ENCODE measurements around the gene WWTR1. TPM values are rescaled to one million over a fixed set of nuclear protein-coding genes. Genes with fewer than 3 reads are reported as not detected.
A peak's percentile ranks its signal among the peaks of the same experiment; 100 is the strongest.

WWTR1 gene
- total and polyA plus RNA-seq, 4 experiments from 2014 or later: 0.41 to 1.2 (median 1.1) TPM; not detected in 1

DNA sequence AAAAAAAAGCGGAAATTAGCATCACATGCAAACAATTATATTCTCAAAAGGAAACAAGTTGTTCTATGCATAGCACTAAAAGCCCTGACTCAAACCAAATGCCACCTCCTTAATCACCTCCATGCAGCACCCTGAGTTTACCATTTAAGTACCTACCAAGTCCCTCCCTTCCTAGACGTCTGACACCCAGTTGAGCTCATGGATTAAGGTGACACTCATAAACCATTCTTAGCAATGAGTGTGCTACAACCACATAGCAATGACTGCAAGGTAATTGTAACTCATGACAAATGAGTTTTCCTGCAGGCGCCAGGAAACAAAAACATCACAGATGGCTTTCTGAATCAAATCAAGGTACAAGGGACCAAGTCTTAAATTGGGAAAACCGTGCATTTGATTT lies 32.0 kb downstream of the WWTR1 start:
- intact Hi-C loops (cut with micrococcal nuclease): no loop called here
- H3K27ac Mint-ChIP-seq: no peak overlapping the region
- peaks cover 0 to 2% (median 0%) of the 10 kb centered on the region in 8 donors for H3K9me3 Mint-ChIP-seq
- H3K27me3 Mint-ChIP-seq: peaks cover 3 to 12% of the 10 kb centered on the region in 2 donors
- H3K9me3 ChIP-seq (ENCODE audit: control insufficient read depth in 1 of 2, low read length in 2 of 2): no peaks in the 10 kb centered on the region
- no peak overlapping the region for H3K27ac ChIP-seq (ENCODE audit: low read depth, low read length)
- CTCF ChIA-PET (ENCODE audit: partially characterized antibody): no interaction called here
- POLR2A ChIA-PET (ENCODE audit: partially characterized antibody): no interaction called here
- H3K4me3 Mint-ChIP-seq: no peak overlapping the region
- no peaks in the 10 kb centered on the region for H3K36me3 ChIP-seq (ENCODE audit: insufficient read depth, low read length)
- H3K4me3 ChIP-seq (ENCODE audit: low read length in 2 of 2): no peak overlapping the region
- no peaks in the 10 kb centered on the region for H3K4me1 ChIP-seq (ENCODE audit: insufficient read depth, low read length)
- H3K36me3 Mint-ChIP-seq: no peaks in the 10 kb centered on the region
- H3K27me3 ChIP-seq (ENCODE audit: insufficient read depth, low read length): no peaks in the 10 kb centered on the region
- H3K4me1 Mint-ChIP-seq: peaks cover 3 to 14% (median 4%) of the 10 kb centered on the region in 4 donors
- no peak for DNase-seq

DNA sequence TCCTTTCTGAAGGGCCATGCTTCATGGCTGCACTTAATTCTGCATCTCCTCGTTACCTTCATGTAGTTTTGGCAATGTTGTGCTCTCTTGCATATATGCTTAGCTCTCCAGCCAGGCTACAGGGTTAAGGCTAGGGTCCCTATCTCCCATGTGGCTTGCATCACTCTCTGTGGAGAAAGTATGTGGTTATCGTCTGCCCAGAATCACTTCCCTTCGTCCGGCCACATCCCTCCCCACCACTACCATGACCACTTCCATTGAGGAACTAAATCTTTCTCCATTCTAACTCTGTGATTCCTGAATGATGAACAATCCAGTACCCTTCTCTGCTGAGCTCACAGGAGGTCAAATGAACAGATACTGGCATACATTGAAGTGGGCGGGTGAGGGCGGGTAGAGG lies 34.0 kb downstream of the WWTR1 start:
- Mint-ChIP-seq H3K27ac (no peak overlapping the region), H3K4me3 (no peak overlapping the region), H3K4me1 (peaks cover 4 to 14% (median 6%) of the 10 kb centered on the region in 4 donors), H3K27me3 (peaks cover 3 to 12% of the 10 kb centered on the region in 2 donors), H3K9me3 (peaks cover 0 to 1% (median 0%) of the 10 kb centered on the region in 8 donors), H3K36me3 (no peaks in the 10 kb centered on the region)
- Histone ChIP-seq H3K36me3 (ENCODE audit: insufficient read depth, low read length) (no peaks in the 10 kb centered on the region), H3K4me1 (ENCODE audit: insufficient read depth, low read length) (no peaks in the 10 kb centered on the region), H3K9me3 (ENCODE audit: control insufficient read depth in 1 of 2, low read length in 2 of 2) (no peaks in the 10 kb centered on the region), H3K27ac (ENCODE audit: low read depth, low read length) (no peak overlapping the region), H3K4me3 (ENCODE audit: low read length in 2 of 2) (no peak overlapping the region), H3K27me3 (ENCODE audit: insufficient read depth, low read length) (no peaks in the 10 kb centered on the region)
- ChIA-PET CTCF (ENCODE audit: partially characterized antibody) (no interaction called here), POLR2A (ENCODE audit: partially characterized antibody) (no interaction called here)
- intact Hi-C loops (cut with micrococcal nuclease): no loop called here
- DNase-seq: no peak

DNA sequence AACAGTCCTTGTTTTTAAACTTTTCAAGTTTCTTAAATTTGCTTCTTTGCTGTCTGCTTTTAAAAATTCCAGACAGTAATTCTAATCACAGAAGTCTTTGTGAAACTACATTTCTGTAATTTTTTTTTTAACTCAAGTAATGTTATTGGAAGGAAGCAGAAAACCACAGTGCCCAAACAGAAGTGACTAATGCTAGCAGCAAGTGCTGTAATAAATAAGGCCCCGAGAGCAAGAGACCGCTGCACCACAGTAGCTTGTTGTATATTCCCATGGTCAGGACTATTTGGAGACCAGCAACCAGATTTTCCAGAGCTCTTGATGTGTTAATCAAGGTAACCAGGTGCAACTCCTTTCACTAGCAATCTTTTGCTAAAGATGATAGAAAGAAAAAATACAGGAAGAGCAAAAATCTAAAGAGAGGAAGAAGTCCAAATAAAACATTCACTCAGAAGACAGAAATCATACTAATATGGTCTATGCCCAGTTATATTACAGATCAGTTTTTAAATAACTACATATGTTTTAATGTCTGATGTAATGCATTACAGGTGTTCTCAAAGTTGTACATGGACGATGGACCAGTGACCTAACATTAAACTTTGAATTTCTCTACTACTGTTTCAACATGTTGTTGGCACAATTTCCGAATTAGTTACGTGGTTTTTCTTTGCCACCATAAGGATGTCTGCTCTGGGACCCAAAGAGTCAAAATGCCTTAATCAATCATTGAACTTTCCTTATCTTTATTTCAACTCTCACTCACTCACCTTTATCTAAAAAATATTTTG lies 36.4 kb downstream of the WWTR1 start:
- H3K27ac Mint-ChIP-seq: peak overlapping the region in 4 of 7 donors; percentile 11 to 70 (median 38)
- CTCF ChIA-PET (ENCODE audit: partially characterized antibody): interaction anchor here (1.0 kb wide), 1 partner anchor 9 kb away, joined by 3 read pairs; no protein-coding TSS in a partner anchor
- no peaks in the 10 kb centered on the region for H3K36me3 Mint-ChIP-seq
- H3K27me3 ChIP-seq (ENCODE audit: insufficient read depth, low read length): no peaks in the 10 kb centered on the region
- peaks cover 0 to 1% (median 0%) of the 10 kb centered on the region in 8 donors for H3K9me3 Mint-ChIP-seq
- H3K4me3 Mint-ChIP-seq: peak overlapping the region in 4 of 8 donors; percentile 1 to 41 (median 22)
- H3K27ac ChIP-seq (ENCODE audit: low read depth, low read length): no peak overlapping the region
- H3K4me1 Mint-ChIP-seq: peaks cover 4 to 14% (median 6%) of the 10 kb centered on the region in 4 donors
- no peak for DNase-seq
- H3K9me3 ChIP-seq (ENCODE audit: control insufficient read depth in 1 of 2, low read length in 2 of 2): no peaks in the 10 kb centered on the region
- H3K36me3 ChIP-seq (ENCODE audit: insufficient read depth, low read length): no peaks in the 10 kb centered on the region
- POLR2A ChIA-PET (ENCODE audit: partially characterized antibody): no interaction called here
- H3K4me1 ChIP-seq (ENCODE audit: insufficient read depth, low read length): no peaks in the 10 kb centered on the region
- peaks cover 3 to 8% of the 10 kb centered on the region in 2 donors for H3K27me3 Mint-ChIP-seq
- intact Hi-C loops (cut with micrococcal nuclease): no loop called here
- H3K4me3 ChIP-seq (ENCODE audit: low read length in 2 of 2): no peak overlapping the region

DNA sequence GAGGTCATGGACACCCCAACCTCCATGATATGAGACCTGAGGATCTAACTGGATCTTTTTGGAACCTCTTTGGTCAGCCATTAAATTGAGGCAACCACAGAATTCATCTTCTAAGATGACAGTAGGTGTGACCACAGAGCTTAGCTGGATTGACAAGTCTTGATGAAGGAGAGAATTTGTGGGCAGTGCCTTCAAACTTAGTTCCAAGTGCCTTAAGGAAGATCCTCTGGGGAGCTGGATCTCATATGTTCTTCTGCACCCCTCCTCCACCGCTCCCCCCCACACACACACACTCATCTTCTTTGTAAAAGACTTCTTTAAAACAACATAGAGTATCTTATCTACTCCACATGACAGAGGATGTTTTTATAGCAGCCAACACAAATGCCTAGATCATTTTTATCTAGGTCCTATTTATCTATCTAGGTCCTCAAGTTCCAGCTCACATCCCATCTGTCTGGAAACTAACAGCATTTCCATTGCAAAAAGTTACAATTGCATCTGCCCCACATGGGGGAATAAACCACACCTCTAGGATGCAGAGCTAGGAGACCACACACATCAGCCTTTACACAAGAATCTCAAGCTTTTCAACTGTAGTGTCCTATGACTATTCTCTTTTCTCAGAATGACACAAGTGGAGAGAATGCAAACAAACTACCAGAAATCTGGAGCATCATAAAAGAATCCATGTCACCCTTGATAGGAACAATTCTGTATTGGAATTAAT lies 37.4 kb downstream of the WWTR1 start:
- H3K9me3 ChIP-seq (ENCODE audit: control insufficient read depth in 1 of 2, low read length in 2 of 2): no peaks in the 10 kb centered on the region
- POLR2A ChIA-PET (ENCODE audit: partially characterized antibody): no interaction called here
- peak overlapping the region in 1 of 7 donors; percentile 46 for H3K27ac Mint-ChIP-seq
- CTCF ChIA-PET (ENCODE audit: partially characterized antibody): interaction anchor here (1.0 kb wide), 1 partner anchor 8 kb away, joined by 3 read pairs; no protein-coding TSS in a partner anchor
- H3K27ac ChIP-seq (ENCODE audit: low read depth, low read length): no peak overlapping the region
- no peak overlapping the region for H3K4me3 ChIP-seq (ENCODE audit: low read length in 2 of 2)
- H3K36me3 ChIP-seq (ENCODE audit: insufficient read depth, low read length): no peaks in the 10 kb centered on the region
- intact Hi-C loops (cut with micrococcal nuclease): no loop called here
- H3K4me3 Mint-ChIP-seq: no peak overlapping the region
- no peak for DNase-seq
- peaks cover 5% of the 10 kb centered on the region in 2 donors for H3K27me3 Mint-ChIP-seq
- no peaks in the 10 kb centered on the region for H3K27me3 ChIP-seq (ENCODE audit: insufficient read depth, low read length)
- no peaks in the 10 kb centered on the region for H3K4me1 ChIP-seq (ENCODE audit: insufficient read depth, low read length)
- peaks cover 4 to 14% (median 6%) of the 10 kb centered on the region in 4 donors for H3K4me1 Mint-ChIP-seq
- H3K9me3 Mint-ChIP-seq: peaks cover 0 to 1% (median 0%) of the 10 kb centered on the region in 8 donors
- no peaks in the 10 kb centered on the region for H3K36me3 Mint-ChIP-seq

DNA sequence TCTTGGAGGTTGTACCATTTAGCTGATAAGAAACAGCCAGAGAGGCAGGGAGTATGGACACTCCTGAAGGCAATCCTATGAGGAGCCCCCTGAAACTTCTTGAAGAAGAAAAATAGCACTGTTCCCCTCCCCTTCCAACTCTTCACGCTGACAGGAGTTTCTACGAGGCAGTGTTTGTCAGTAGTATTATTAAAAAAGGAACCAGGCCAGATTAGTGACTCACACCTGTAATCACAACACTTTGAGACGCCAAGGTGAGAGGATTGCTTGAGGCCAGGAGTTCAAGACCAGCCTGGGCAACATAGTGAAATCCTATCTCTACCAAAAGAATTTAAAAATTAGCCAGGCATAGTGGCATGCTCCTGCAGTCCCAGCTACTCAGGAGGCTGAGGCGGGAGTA lies 38.7 kb downstream of the WWTR1 start:
- H3K27ac ChIP-seq (ENCODE audit: low read depth, low read length): no peak overlapping the region
- peaks cover 2 to 5% of the 10 kb centered on the region in 2 donors for H3K27me3 Mint-ChIP-seq
- peaks cover 4 to 14% (median 6%) of the 10 kb centered on the region in 4 donors for H3K4me1 Mint-ChIP-seq
- POLR2A ChIA-PET (ENCODE audit: partially characterized antibody): no interaction called here
- no peaks in the 10 kb centered on the region for H3K36me3 Mint-ChIP-seq
- peaks cover 0 to 1% (median 0%) of the 10 kb centered on the region in 8 donors for H3K9me3 Mint-ChIP-seq
- H3K36me3 ChIP-seq (ENCODE audit: insufficient read depth, low read length): no peaks in the 10 kb centered on the region
- DNase-seq: no peak
- no peaks in the 10 kb centered on the region for H3K27me3 ChIP-seq (ENCODE audit: insufficient read depth, low read length)
- no peaks in the 10 kb centered on the region for H3K4me1 ChIP-seq (ENCODE audit: insufficient read depth, low read length)
- no peak overlapping the region for H3K4me3 ChIP-seq (ENCODE audit: low read length in 2 of 2)
- H3K27ac Mint-ChIP-seq: no peak overlapping the region
- CTCF ChIA-PET (ENCODE audit: partially characterized antibody): no interaction called here
- intact Hi-C loops (cut with micrococcal nuclease): no loop called here
- H3K4me3 Mint-ChIP-seq: no peak overlapping the region
- no peaks in the 10 kb centered on the region for H3K9me3 ChIP-seq (ENCODE audit: control insufficient read depth in 1 of 2, low read length in 2 of 2)

DNA sequence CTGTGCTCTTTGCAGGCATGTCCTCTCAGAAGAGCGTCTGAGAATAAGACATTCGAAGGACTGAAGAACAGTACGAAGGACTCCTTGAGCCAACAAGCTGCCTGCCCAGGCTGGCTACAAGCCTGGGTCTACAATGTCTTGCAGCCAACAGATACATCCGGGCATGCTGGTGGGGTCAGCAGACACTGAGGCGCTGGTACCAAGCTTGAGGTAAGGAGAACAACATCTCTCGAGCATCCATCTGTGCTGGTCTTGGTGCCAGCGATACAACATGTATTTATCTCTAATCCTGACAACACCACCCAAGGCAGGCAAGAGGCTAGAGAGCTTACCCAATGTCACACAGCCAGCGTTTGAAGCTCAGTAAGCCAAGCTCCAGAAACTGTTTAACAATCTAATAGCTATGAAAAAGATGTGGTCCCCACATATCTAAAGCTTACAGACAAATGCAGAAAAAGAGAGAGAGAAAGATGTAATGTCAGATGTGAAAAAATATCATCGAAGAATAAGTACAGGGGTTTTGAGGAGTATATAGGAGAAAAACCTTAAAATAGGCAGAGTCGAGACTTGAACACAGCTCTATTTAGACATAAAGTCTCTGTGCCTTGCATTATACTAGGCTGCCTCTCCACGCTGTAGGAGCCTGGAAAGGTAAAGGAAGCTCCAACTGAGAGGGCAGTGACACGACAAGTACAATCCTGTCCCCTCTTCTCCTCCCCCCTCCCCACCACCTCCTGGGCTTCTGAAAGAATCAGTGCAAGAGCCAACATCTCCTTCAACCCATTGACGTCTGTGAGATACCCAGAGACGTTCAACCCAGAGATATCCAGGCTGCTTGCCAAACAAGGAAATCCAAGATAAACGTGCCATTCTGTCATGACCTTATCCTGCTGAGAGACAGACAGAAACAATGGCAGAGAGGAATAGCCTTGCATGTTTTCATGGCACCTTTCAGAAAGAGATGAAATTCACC lies 39.4 kb downstream of the WWTR1 start:
- Histone ChIP-seq H3K4me1 (ENCODE audit: insufficient read depth, low read length) (no peaks in the 10 kb centered on the region), H3K27me3 (ENCODE audit: insufficient read depth, low read length) (no peaks in the 10 kb centered on the region), H3K27ac (ENCODE audit: low read depth, low read length) (no peak overlapping the region), H3K36me3 (ENCODE audit: insufficient read depth, low read length) (no peaks in the 10 kb centered on the region), H3K4me3 (ENCODE audit: low read length in 2 of 2) (no peak overlapping the region), H3K9me3 (ENCODE audit: control insufficient read depth in 1 of 2, low read length in 2 of 2) (no peaks in the 10 kb centered on the region)
- H3K9me3 Mint-ChIP-seq: peaks cover 0 to 1% (median 0%) of the 10 kb centered on the region in 8 donors
- CTCF ChIA-PET (ENCODE audit: partially characterized antibody): interaction anchor here (0.6 kb wide), 1 partner anchor 9 kb away, joined by 3 read pairs; no protein-coding TSS in a partner anchor
- POLR2A ChIA-PET (ENCODE audit: partially characterized antibody): no interaction called here
- H3K36me3 Mint-ChIP-seq: no peaks in the 10 kb centered on the region
- no peak for DNase-seq
- H3K4me1 Mint-ChIP-seq: peaks cover 4 to 14% (median 6%) of the 10 kb centered on the region in 4 donors
- intact Hi-C loops (cut with micrococcal nuclease): no loop called here
- H3K4me3 Mint-ChIP-seq: no peak overlapping the region
- no peak overlapping the region for H3K27ac Mint-ChIP-seq
- H3K27me3 Mint-ChIP-seq: peaks cover 2 to 5% of the 10 kb centered on the region in 2 donors
